Right atrium auricular region (tissue), 2 donors: ENCODE results near the gene PAPSS1. TPM values are rescaled to one million over a fixed set of nuclear protein-coding genes. Genes with fewer than 3 reads are reported as not detected.
A peak's percentile ranks its signal among the peaks of the same experiment; 100 is the strongest.
"Not testable (repeated sequence)": the region's sequence is repeated elsewhere in the genome, so short reads cannot be mapped to it uniquely, and the experiment has no call there.

Experiments
- DNase-seq: peaks from one replicate; pipeline ENCODE4 v3.0.0-alpha.2; 2019; ENCODE audit warnings: low spot score
- H3K27ac ChIP-seq, 2 donors: fragments of 200-600 bp; sonication (generic); 1 replicate in 1 of 2; 2 replicates in 1 of 2; pipeline ENCODE4 v1.5.1; 2016 to 2019
- H3K27me3 ChIP-seq, 2 donors: fragments of 200-600 bp; sonication (generic); one replicate each; pipeline versions ENCODE4 v1.5.1 to v1.6.0; 2017 to 2019
- H3K36me3 ChIP-seq: fragments of 200-600 bp; sonication (generic); one replicate; pipeline ENCODE4 v1.5.1; 2016
- H3K4me1 ChIP-seq, 2 donors: fragments of 200-600 bp; sonication (generic); one replicate each; pipeline versions ENCODE4 v1.5.1 to v1.6.0; 2017 to 2019
- H3K4me3 ChIP-seq, 2 donors: fragments of 200-600 bp; sonication (generic); 1 replicate in 1 of 2; 2 replicates in 1 of 2; pipeline ENCODE4 v1.5.1; 2017 to 2019; ENCODE audit warnings: mild to moderate bottlenecking in 1 of 2, moderate library complexity in 1 of 2
- H3K9me3 ChIP-seq, 2 donors: fragments of 200-600 bp; sonication (generic); one replicate each; pipeline ENCODE4 v1.5.1; 2019
- total RNA-seq, 2 donors: library from RNA; depleted of rRNA; stranded (reverse); fragments of >200 nt; gene quantifications; one replicate each; pipeline ENCODE4 v1.1.0, GENCODE V29; 2016
- TF ChIP-seq, protein P1 (sequence below), 2 donors: fragments of 200-600 bp; sonication (generic); IDR thresholded peaks; one replicate each; pipeline ENCODE4 v1.5.1; 2019; ENCODE audit warnings: antibody characterized with exemption in 2 of 2

Gene PAPSS1
- total RNA-seq, 2 donors from 2014 or later, result 10.5 to 14.3 TPM

GRCh38 chr4:107666134-107666533 is 53.9 kb downstream of the PAPSS1 start:
- no peaks in the 10 kb centered on the region for H3K9me3 ChIP-seq
- H3K4me3 ChIP-seq, result no peak overlapping the region
- TF ChIP-seq, protein P1, sequence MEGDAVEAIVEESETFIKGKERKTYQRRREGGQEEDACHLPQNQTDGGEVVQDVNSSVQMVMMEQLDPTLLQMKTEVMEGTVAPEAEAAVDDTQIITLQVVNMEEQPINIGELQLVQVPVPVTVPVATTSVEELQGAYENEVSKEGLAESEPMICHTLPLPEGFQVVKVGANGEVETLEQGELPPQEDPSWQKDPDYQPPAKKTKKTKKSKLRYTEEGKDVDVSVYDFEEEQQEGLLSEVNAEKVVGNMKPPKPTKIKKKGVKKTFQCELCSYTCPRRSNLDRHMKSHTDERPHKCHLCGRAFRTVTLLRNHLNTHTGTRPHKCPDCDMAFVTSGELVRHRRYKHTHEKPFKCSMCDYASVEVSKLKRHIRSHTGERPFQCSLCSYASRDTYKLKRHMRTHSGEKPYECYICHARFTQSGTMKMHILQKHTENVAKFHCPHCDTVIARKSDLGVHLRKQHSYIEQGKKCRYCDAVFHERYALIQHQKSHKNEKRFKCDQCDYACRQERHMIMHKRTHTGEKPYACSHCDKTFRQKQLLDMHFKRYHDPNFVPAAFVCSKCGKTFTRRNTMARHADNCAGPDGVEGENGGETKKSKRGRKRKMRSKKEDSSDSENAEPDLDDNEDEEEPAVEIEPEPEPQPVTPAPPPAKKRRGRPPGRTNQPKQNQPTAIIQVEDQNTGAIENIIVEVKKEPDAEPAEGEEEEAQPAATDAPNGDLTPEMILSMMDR (IDR thresholded peaks at IDR 0.05), result peak in 1 of 2 donors; percentile 49
- H3K36me3 ChIP-seq, result no peaks in the 10 kb centered on the region
- H3K27ac ChIP-seq, result no peak overlapping the region
- H3K27me3 ChIP-seq, result no peaks in the 10 kb centered on the region
- H3K4me1 ChIP-seq, result peaks cover 0 to 12% of the 10 kb centered on the region in 2 donors
- DNase-seq, result no peak

DNA sequence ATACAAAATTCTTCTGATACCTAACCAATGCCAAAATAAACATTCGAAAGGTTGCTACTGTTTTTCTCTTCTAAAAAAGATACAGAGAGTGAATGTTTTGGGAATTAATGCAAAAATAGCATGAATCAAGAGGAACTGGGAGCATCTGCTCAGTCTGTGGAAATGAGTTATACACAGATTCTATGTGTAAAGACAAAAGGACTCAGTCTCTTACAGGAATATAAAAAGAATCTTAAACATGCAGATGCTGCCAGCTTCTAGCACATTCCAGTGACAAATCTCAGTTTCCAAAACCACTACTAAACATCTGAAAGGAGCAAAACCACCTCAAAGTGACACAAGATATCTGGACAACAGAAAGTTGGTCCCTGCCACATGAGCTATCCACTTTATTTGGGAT is 55.0 kb downstream of the PAPSS1 start:
- TF ChIP-seq, protein P1 (IDR thresholded peaks at IDR 0.05), result no peak
- H3K36me3 ChIP-seq, result no peaks in the 10 kb centered on the region
- H3K9me3 ChIP-seq, result no peaks in the 10 kb centered on the region
- no peak for DNase-seq
- H3K27me3 ChIP-seq, result no peaks in the 10 kb centered on the region
- H3K27ac ChIP-seq, result no peak overlapping the region
- no peak overlapping the region for H3K4me3 ChIP-seq
- H3K4me1 ChIP-seq, result peaks cover 0 to 12% of the 10 kb centered on the region in 2 donors

GRCh38 chr4:107658400-107659336 is 61.4 kb downstream of the PAPSS1 start:
- Histone ChIP-seq H3K27me3 (no peaks in the 10 kb centered on the region), H3K27ac (no peak overlapping the region), H3K36me3 (no peaks in the 10 kb centered on the region), H3K4me3 (no peak overlapping the region), H3K4me1 (no peaks in the 10 kb centered on the region), H3K9me3 (no peaks in the 10 kb centered on the region)
- DNase-seq, result no peak
- TF ChIP-seq, protein P1 (IDR thresholded peaks at IDR 0.05), result no peak

DNA sequence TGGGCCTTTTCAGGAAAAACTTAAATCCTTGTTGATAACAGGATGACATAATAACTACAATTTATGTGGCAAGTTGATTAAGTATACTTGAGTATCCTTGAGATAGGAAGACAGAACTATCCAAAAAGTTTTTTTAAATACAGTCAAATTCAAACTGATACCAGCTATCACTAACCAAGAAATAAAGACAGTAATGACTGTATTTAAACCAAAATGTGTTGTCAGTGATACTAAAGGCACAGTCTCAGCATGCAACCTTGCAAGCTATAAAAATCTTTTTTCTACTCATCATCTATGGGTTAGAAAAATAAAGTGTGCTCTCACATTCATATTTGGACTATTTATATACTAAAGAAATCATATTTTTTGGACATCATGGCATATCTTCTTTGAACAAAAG is 64.7 kb downstream of the PAPSS1 start:
- H3K27me3 ChIP-seq, result no peaks in the 10 kb centered on the region
- peaks cover 13% of the 10 kb centered on the region for H3K36me3 ChIP-seq
- DNase-seq, result no peak
- no peaks in the 10 kb centered on the region for H3K4me1 ChIP-seq
- H3K9me3 ChIP-seq, result no peaks in the 10 kb centered on the region
- TF ChIP-seq, protein P1 (IDR thresholded peaks at IDR 0.05), result no peak
- H3K4me3 ChIP-seq, result no peak overlapping the region
- H3K27ac ChIP-seq, result no peak overlapping the region

DNA sequence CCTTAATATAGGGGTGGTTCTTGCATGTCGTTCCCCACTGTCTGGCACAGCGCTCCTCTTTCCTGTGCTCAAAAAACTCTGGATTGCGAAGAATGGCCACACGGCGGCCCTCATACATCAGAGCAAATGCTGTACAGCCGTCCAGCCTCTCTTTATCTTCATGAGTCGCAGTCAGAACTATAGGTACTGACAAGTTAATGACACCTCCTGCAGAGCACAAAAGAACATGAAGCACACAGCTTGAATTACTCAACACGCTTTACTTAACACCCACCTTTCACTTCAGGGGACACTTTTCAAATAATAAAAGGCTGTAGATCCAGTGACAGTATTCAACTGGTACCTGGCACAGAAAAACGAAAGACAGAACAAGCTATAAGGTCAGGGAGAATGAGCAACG is 65.3 kb downstream of the PAPSS1 start:
- Histone ChIP-seq H3K27me3 (no peaks in the 10 kb centered on the region), H3K4me1 (no peaks in the 10 kb centered on the region), H3K9me3 (no peaks in the 10 kb centered on the region), H3K4me3 (no peak overlapping the region), H3K27ac (no peak overlapping the region), H3K36me3 (peaks cover 13% of the 10 kb centered on the region)
- TF ChIP-seq, protein P1 (IDR thresholded peaks at IDR 0.05), result no peak
- DNase-seq, result no peak

DNA sequence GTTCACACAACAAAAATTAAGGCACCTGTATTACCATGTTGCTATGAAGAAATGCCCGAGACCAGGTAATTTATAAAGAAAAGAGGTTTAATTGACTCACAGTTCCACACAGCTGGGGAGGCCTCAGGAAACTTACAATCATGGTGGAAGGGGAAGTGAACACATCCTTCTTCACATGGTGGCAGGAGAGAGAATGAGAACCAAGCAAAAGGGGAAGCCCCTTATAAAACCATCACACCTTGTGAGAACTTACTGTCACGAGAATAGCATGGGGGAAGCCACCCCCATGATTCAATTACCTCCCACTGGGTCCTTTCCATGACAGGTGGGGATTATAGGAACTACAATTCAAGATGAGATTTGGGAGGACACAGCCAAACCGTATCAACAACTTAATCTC is 68.6 kb downstream of the PAPSS1 start:
- not testable (repeated sequence) for H3K4me3 ChIP-seq, H3K9me3 ChIP-seq, H3K27me3 ChIP-seq, H3K27ac ChIP-seq, H3K4me1 ChIP-seq, DNase-seq
- peaks cover 13% of the 10 kb centered on the region for H3K36me3 ChIP-seq
